Progenitor cell of endocrine pancreas (in vitro differentiated cells): ENCODE results near the gene PIERCE2. TPM values are rescaled to one million over a fixed set of nuclear protein-coding genes. Genes with fewer than 3 reads are reported as not detected.
"Not testable (repeated sequence)": the region's sequence is repeated elsewhere in the genome, so short reads cannot be mapped to it uniquely, and the experiment has no call there.

Experiments used
- DNase-seq: peaks from one replicate; pipeline ENCODE4 v3.0.0; 2021; ENCODE audit warnings: low spot score; ENCODE audit not compliant: unreplicated experiment
- H3K27ac Mint-ChIP-seq: 2 replicates; pipeline ENCODE4 v1.8.0; 2021; ENCODE audit warnings: mild to moderate bottlenecking, moderate library complexity, mixed read lengths
- H3K27me3 Mint-ChIP-seq: 2 replicates; pipeline ENCODE4 v1.8.0; 2021; ENCODE audit warnings: mixed read lengths
- H3K36me3 Mint-ChIP-seq: 2 replicates; pipeline ENCODE4 v1.8.0; 2022; ENCODE audit warnings: mixed read lengths; ENCODE audit not compliant: insufficient read depth
- H3K4me1 Mint-ChIP-seq: 2 replicates; pipeline ENCODE4 v1.8.0; 2021; ENCODE audit warnings: low read depth, mixed read lengths
- H3K4me3 Mint-ChIP-seq: 2 replicates; pipeline ENCODE4 v1.8.0; 2021; ENCODE audit warnings: low read depth, mild to moderate bottlenecking, moderate library complexity, mixed read lengths
- H3K9me3 Mint-ChIP-seq: 2 replicates; pipeline ENCODE4 v1.8.0; 2021; ENCODE audit warnings: low read depth, mixed read lengths
- total RNA-seq: library from RNA; stranded (reverse); gene quantifications from 2 replicates; pipeline ENCODE4 v1.2.1, GENCODE V29; 2021
- TF ChIP-seq, protein P1 (sequence below): fragments of 200-600 bp; sonication (generic); IDR thresholded peaks from one replicate; pipeline ENCODE4 v1.5.0; 2021; ENCODE audit warnings: antibody characterized with exemption, mild to moderate bottlenecking; ENCODE audit not compliant: unreplicated experiment

PIERCE2 gene
- total RNA-seq, 1 donor from 2014 or later, result 5.8 TPM

DNA sequence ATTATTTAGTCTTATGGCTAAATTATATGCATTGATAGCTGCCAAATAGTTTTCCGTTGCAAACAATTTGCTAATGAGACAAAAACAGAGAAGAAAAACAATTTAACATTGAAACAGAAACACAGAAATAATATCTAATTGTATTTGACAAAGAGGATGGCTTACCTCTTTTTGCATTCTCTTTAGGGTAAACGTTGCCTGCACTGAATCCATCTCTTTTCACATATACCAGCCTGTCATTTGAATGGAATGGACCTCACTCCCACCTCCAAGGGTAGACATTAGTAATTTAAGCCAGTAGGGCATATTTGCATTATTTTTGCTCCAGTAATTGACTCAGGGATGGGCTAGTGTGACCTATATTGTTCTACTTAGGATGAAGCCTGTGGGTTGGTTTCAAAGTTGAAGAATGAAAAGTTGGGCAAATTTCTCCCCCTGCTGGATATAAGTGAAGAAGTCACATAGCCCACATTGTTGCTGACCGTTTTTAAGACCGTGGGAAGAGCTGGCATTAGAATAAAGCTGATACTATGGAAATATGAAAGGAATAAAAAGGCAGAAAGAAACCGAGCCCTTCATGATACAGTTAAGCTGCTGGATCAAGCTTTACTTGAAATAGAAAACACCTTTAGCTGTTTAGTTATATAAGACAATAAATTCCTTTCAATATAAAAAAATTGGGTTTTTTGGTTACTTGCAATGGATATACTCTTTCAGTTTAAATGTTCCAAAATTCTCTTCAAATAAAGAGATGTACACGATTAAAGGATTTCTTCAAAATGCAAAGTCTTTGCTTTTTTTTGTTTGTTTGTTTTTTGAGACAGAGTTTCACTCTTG is 26.9 kb downstream of the PIERCE2 start:
- Mint-ChIP-seq H3K4me3 (no peak overlapping the region), H3K9me3 (no peaks in the 10 kb centered on the region), H3K27me3 (no peaks in the 10 kb centered on the region), H3K27ac (no peak overlapping the region), H3K36me3 (peaks cover 8% of the 10 kb centered on the region), H3K4me1 (no peaks in the 10 kb centered on the region)
- no peak for DNase-seq
- TF ChIP-seq, protein P1, sequence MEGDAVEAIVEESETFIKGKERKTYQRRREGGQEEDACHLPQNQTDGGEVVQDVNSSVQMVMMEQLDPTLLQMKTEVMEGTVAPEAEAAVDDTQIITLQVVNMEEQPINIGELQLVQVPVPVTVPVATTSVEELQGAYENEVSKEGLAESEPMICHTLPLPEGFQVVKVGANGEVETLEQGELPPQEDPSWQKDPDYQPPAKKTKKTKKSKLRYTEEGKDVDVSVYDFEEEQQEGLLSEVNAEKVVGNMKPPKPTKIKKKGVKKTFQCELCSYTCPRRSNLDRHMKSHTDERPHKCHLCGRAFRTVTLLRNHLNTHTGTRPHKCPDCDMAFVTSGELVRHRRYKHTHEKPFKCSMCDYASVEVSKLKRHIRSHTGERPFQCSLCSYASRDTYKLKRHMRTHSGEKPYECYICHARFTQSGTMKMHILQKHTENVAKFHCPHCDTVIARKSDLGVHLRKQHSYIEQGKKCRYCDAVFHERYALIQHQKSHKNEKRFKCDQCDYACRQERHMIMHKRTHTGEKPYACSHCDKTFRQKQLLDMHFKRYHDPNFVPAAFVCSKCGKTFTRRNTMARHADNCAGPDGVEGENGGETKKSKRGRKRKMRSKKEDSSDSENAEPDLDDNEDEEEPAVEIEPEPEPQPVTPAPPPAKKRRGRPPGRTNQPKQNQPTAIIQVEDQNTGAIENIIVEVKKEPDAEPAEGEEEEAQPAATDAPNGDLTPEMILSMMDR, result peak; percentile 64

- not testable (repeated sequence) for DNase-seq, H3K4me3 Mint-ChIP-seq, H3K4me1 Mint-ChIP-seq, H3K27me3 Mint-ChIP-seq, H3K27ac Mint-ChIP-seq
- Mint-ChIP-seq H3K36me3 (peaks cover 25% of the 10 kb centered on the region), H3K9me3 (peaks cover 15% of the 10 kb centered on the region)
Measured at GRCh38 chr15:55443141-55443540, 34.8 kb downstream of the PIERCE2 start.

- Mint-ChIP-seq H3K36me3 (peaks cover 34% of the 10 kb centered on the region), H3K9me3 (peaks cover 18% of the 10 kb centered on the region)
- H3K27me3 Mint-ChIP-seq, H3K27ac Mint-ChIP-seq, H3K4me3 Mint-ChIP-seq, DNase-seq, H3K4me1 Mint-ChIP-seq: not testable (repeated sequence)
Measured at GRCh38 chr15:55445936-55446335, 37.6 kb downstream of the PIERCE2 start.

DNA sequence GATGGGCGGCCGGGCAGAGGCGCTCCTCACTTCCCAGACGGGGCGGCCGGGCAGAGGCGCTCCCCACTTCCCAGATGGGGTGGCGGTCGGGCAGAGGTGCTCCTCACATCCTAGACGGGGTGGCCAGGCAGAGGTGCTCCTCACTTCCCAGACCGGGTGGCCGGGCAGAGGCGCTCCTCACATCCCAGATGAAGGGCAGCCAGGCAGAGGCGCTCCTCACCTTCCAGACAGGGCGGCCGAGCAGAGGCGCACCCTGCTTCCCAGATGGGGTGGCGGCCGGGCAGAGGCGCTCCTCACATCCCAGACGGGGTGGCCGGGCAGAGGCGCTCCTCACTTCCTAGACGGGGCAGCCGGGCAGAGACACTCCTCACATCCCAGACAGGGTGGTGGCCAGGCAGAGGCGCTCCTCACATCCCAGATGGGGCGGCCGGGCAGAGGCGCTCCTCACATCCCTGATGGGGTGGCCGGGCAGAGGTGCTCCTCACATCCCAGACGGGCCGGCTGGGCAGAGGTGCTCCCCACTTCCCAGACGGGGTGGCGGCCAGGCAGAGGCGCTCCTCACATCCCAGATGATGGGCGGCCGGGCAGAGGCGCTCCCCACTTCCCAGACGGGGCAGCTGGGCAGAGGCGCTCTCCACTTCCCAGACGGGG is 38.2 kb downstream of the PIERCE2 start:
- not testable (repeated sequence) for H3K4me3 Mint-ChIP-seq, H3K27me3 Mint-ChIP-seq, H3K27ac Mint-ChIP-seq, H3K4me1 Mint-ChIP-seq, DNase-seq
- peaks cover 18% of the 10 kb centered on the region for H3K9me3 Mint-ChIP-seq
- peaks cover 37% of the 10 kb centered on the region for H3K36me3 Mint-ChIP-seq

- peaks cover 18% of the 10 kb centered on the region for H3K9me3 Mint-ChIP-seq
- not testable (repeated sequence) for DNase-seq, H3K4me1 Mint-ChIP-seq, H3K4me3 Mint-ChIP-seq, H3K27ac Mint-ChIP-seq, H3K27me3 Mint-ChIP-seq
- peaks cover 35% of the 10 kb centered on the region for H3K36me3 Mint-ChIP-seq
Measured at GRCh38 chr15:55447030-55447394, 38.7 kb downstream of the PIERCE2 start.

- no peaks in the 10 kb centered on the region for H3K27me3 Mint-ChIP-seq
- no peak overlapping the region for H3K4me3 Mint-ChIP-seq
Measured at GRCh38 chr15:55457401-55458022, 49.2 kb downstream of the PIERCE2 start.

DNA sequence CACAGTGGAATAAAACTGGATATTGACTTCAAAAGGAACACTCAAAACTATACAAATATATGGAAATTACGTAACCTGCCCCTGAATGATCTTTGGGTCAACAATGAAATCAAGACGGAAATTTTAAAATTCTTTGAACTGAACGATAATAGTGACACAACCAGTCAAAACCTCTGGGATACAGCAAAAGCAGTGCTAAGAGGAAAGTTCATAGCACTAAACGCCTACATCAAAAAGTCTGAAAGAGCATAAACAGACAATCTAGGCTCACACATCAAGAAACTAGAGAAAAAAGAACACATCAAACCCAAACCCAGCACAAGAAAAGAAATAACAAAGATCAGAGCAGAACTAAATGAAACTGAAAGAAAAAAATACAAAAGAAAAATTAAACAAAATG is 53.2 kb downstream of the PIERCE2 start:
- TF ChIP-seq, protein P1, result no peak
- Mint-ChIP-seq H3K4me3 (no peak overlapping the region), H3K36me3 (peaks cover 57% of the 10 kb centered on the region), H3K27me3 (no peaks in the 10 kb centered on the region), H3K9me3 (peaks cover 30% of the 10 kb centered on the region), H3K27ac (no peak overlapping the region), H3K4me1 (no peaks in the 10 kb centered on the region)
- no peak for DNase-seq

More at GRCh38 chr15:55457401-55458022, 49.2 kb downstream of the PIERCE2 start:
- no peak overlapping the region for H3K27ac Mint-ChIP-seq
- peaks cover 35% of the 10 kb centered on the region for H3K36me3 Mint-ChIP-seq
- no peak for DNase-seq
- TF ChIP-seq, protein P1, result no peak
- no peaks in the 10 kb centered on the region for H3K4me1 Mint-ChIP-seq
- peaks cover 15% of the 10 kb centered on the region for H3K9me3 Mint-ChIP-seq
